Neural cell (in vitro differentiated cells): ENCODE measurements around the gene PRDM15. TPM values are rescaled to one million over a fixed set of nuclear protein-coding genes. Genes with fewer than 3 reads are reported as not detected.

Experiments
- H2AFZ ChIP-seq: fragments of 200-600, 300-800 bp; sonication (generic), shearing (Covaris generic); 2 replicates; pipeline ENCODE4 v1.6.0; 2014; ENCODE audit warnings: low read depth, mild to moderate bottlenecking, antibody characterized with exemption, low read length, moderate library complexity
- H3F3A ChIP-seq: fragments of 200-600 bp; shearing (Covaris generic); 2 replicates; pipeline ENCODE4 v1.6.1; 2016; ENCODE audit warnings: mild to moderate bottlenecking, moderate library complexity, mixed read lengths, antibody characterized with exemption, low read length; ENCODE audit not compliant: insufficient read depth, poor library complexity, severe bottlenecking
- H3K27ac ChIP-seq: fragments of 200-600, 300-800 bp; sonication (generic), shearing (Covaris generic); 2 replicates; pipeline ENCODE4 v1.5.1; 2014; ENCODE audit warnings: mild to moderate bottlenecking, low read length, moderate library complexity
- H3K27me3 ChIP-seq: fragments of 300-800, 200-600 bp; sonication (generic), shearing (Covaris generic); 2 replicates; pipeline ENCODE4 v1.6.0; 2014; ENCODE audit warnings: mild to moderate bottlenecking, low read depth, low read length, moderate library complexity; ENCODE audit not compliant: insufficient read depth
- H3K36me3 ChIP-seq: fragments of 300-800, 200-600 bp; sonication (generic), shearing (Covaris generic); 2 replicates; pipeline ENCODE4 v1.5.1; 2014; ENCODE audit warnings: mild to moderate bottlenecking, antibody characterized with exemption, low read length, moderate library complexity; ENCODE audit not compliant: insufficient read depth
- H3K4me2 ChIP-seq: fragments of 300-800, 200-600 bp; sonication (generic), shearing (Covaris generic); 2 replicates; pipeline ENCODE4 v1.6.0; 2014; ENCODE audit warnings: mild to moderate bottlenecking, low read length
- H3K4me3 ChIP-seq: fragments of 300-800, 200-600 bp; sonication (generic), shearing (Covaris generic); 2 replicates; pipeline ENCODE4 v1.5.1; 2014; ENCODE audit warnings: mild to moderate bottlenecking, low read length, moderate library complexity
- H3K79me2 ChIP-seq: fragments of 200-600 bp; shearing (Covaris generic); replicated peaks from 2 replicates; pipeline ENCODE4 v1.6.0; 2014; ENCODE audit warnings: mild to moderate bottlenecking, low read length, moderate library complexity; ENCODE audit not compliant: insufficient read depth
- H3K9ac ChIP-seq: fragments of 300-800, 200-600 bp; sonication (generic), shearing (Covaris generic); 2 replicates; pipeline ENCODE4 v1.6.1; 2016; ENCODE audit warnings: mild to moderate bottlenecking, low read length, mixed read lengths
- H3K9me2 ChIP-seq: fragments of 200-600 bp; shearing (Covaris generic); 2 replicates; pipeline ENCODE4 v1.6.1; 2016; ENCODE audit warnings: mild to moderate bottlenecking, low read length, mixed read lengths; ENCODE audit not compliant: insufficient read depth
- H3K9me3 ChIP-seq: fragments of 200-600, 300-800 bp; sonication (generic), shearing (Covaris generic); 2 replicates; pipeline ENCODE4 v1.6.1; 2016; ENCODE audit warnings: mild to moderate bottlenecking, mixed run types, low read length, moderate library complexity, mixed read lengths
- H4K20me1 ChIP-seq: fragments of 200-600 bp; shearing (Covaris generic); 2 replicates; pipeline ENCODE4 v1.6.1; 2016; ENCODE audit warnings: mild to moderate bottlenecking, mixed run types; ENCODE audit not compliant: insufficient read depth
- EP300 ChIP-seq: fragments of 450-650 bp; conservative IDR thresholded peaks from 2 replicates; pipeline ENCODE4 v1.6.1; 2014; ENCODE audit warnings: antibody characterized with exemption, mild to moderate bottlenecking, moderate library complexity; ENCODE audit not compliant: poor library complexity, severe bottlenecking
- POLR2AphosphoS5 ChIP-seq: IDR thresholded peaks from 2 replicates; pipeline ENCODE4 v1.6.1; 2012
- RAD21 ChIP-seq: fragments of 450-650 bp; conservative IDR thresholded peaks from 2 replicates; pipeline ENCODE4 v1.6.1; 2014; ENCODE audit warnings: antibody characterized with exemption, mild to moderate bottlenecking, moderate library complexity
- SMC3 ChIP-seq: fragments of 450-650 bp; conservative IDR thresholded peaks from 2 replicates; pipeline ENCODE4 v1.6.1; 2014; ENCODE audit warnings: antibody characterized with exemption, mild to moderate bottlenecking, moderate library complexity; ENCODE audit not compliant: poor library complexity
- polyA plus RNA-seq: library from polyadenylated mRNA; depleted of rRNA; stranded (reverse); fragments of >200 nt; gene quantifications from 2 replicates; pipeline ENCODE4 v1.2.3, GENCODE V29; 2014
- TF ChIP-seq, protein P1 (sequence below): fragments of 450-650 bp; IDR thresholded peaks from 2 replicates; pipeline ENCODE4 v1.5.1; 2014; ENCODE audit warnings: antibody characterized with exemption, mild to moderate bottlenecking, moderate library complexity; ENCODE audit not compliant: poor library complexity, severe bottlenecking
- TF ChIP-seq, protein P2 (sequence below): IDR thresholded peaks from 2 replicates; pipeline ENCODE4 v1.6.1; 2012; ENCODE audit warnings: borderline replicate concordance

The PRDM15 gene
- polyA plus RNA-seq, 1 donor from 2014 or later = 4.1 TPM

DNA sequence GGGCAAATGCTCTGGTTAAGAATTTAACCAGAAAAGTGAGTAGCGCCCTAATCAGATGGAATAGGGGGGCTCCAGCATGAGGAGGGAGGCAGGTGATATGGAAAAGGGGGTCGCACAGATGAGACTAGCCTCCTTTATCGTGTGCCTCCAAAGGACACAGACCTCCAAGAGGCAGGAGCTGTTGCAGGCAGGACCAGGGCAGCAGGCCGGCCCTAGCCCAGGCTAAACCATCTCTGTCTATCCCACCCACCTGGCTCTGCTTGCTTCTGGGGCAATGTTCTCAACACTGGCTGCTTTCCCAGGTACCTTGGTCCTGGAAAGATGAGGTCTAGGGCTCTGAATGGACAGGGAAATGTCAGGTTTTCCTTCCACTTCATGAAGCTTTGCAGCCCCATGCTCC lies 38.4 kb upstream of the PRDM15 start:
- Histone ChIP-seq H3K36me3 (no peaks in the 10 kb centered on the region), H3K4me3 (no peak overlapping the region), H3K9me2 (no peaks in the 10 kb centered on the region), H3K9me3 (no peaks in the 10 kb centered on the region), H3K27ac (no peak overlapping the region), H4K20me1 (no peaks in the 10 kb centered on the region), H3K27me3 (no peaks in the 10 kb centered on the region), H2AFZ (no peak overlapping the region), H3K9ac (no peak overlapping the region), H3K4me2 (no peak overlapping the region), H3F3A (no peaks in the 10 kb centered on the region), H3K79me2 (no peaks in the 10 kb centered on the region)
- TF ChIP-seq, protein P1, sequence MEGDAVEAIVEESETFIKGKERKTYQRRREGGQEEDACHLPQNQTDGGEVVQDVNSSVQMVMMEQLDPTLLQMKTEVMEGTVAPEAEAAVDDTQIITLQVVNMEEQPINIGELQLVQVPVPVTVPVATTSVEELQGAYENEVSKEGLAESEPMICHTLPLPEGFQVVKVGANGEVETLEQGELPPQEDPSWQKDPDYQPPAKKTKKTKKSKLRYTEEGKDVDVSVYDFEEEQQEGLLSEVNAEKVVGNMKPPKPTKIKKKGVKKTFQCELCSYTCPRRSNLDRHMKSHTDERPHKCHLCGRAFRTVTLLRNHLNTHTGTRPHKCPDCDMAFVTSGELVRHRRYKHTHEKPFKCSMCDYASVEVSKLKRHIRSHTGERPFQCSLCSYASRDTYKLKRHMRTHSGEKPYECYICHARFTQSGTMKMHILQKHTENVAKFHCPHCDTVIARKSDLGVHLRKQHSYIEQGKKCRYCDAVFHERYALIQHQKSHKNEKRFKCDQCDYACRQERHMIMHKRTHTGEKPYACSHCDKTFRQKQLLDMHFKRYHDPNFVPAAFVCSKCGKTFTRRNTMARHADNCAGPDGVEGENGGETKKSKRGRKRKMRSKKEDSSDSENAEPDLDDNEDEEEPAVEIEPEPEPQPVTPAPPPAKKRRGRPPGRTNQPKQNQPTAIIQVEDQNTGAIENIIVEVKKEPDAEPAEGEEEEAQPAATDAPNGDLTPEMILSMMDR = no peak
- TF ChIP-seq, protein P2, sequence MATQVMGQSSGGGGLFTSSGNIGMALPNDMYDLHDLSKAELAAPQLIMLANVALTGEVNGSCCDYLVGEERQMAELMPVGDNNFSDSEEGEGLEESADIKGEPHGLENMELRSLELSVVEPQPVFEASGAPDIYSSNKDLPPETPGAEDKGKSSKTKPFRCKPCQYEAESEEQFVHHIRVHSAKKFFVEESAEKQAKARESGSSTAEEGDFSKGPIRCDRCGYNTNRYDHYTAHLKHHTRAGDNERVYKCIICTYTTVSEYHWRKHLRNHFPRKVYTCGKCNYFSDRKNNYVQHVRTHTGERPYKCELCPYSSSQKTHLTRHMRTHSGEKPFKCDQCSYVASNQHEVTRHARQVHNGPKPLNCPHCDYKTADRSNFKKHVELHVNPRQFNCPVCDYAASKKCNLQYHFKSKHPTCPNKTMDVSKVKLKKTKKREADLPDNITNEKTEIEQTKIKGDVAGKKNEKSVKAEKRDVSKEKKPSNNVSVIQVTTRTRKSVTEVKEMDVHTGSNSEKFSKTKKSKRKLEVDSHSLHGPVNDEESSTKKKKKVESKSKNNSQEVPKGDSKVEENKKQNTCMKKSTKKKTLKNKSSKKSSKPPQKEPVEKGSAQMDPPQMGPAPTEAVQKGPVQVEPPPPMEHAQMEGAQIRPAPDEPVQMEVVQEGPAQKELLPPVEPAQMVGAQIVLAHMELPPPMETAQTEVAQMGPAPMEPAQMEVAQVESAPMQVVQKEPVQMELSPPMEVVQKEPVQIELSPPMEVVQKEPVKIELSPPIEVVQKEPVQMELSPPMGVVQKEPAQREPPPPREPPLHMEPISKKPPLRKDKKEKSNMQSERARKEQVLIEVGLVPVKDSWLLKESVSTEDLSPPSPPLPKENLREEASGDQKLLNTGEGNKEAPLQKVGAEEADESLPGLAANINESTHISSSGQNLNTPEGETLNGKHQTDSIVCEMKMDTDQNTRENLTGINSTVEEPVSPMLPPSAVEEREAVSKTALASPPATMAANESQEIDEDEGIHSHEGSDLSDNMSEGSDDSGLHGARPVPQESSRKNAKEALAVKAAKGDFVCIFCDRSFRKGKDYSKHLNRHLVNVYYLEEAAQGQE = no peak
- TF ChIP-seq RAD21 (no peak), POLR2AphosphoS5 (no peak), EP300 (no peak)

DNA sequence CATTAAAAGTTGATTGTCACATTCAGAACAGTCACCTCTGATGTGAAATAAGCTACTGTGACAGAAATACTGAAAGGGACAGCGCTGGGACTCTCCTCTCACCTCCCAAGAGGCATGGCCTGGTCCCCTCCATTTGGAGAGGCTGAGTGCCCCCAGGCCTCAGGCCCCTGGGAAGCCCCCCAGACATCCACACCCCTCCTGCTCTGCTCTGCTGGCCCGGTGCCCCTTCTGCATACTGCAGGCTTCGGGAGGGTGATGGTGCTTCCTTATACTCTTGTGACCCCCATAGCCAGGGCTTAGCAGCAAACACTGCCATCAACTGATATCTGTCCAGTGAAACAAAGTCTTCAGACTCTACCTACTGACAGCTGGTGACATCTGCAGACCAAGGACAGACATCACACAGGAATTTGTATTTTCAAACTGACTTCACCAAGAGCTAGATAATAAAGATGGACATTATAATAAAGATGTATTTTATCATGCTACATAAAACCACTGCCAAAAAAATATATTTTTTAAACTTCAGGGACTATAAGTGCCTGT lies 37.8 kb upstream of the PRDM15 start:
- Histone ChIP-seq H3K9me2 (no peaks in the 10 kb centered on the region), H2AFZ (no peak overlapping the region), H3K79me2 (no peaks in the 10 kb centered on the region), H3F3A (no peaks in the 10 kb centered on the region), H3K36me3 (no peaks in the 10 kb centered on the region), H3K4me2 (no peak overlapping the region), H3K4me3 (no peak overlapping the region), H4K20me1 (no peaks in the 10 kb centered on the region), H3K27me3 (no peaks in the 10 kb centered on the region), H3K9me3 (no peaks in the 10 kb centered on the region), H3K27ac (no peak overlapping the region), H3K9ac (no peak overlapping the region)
- peak; percentile 16 for TF ChIP-seq SMC3
- TF ChIP-seq, protein P1 = peak; percentile 24
- TF ChIP-seq, protein P2 = no peak
